Peyer's patch (tissue), 4 donors: ENCODE measurements around the gene DEGS2.

Source experiments
- CTCF ChIP-seq, 6 experiments: fragments of 450-650 bp in 4 of 6; fragments of 200-600 bp in 2 of 6; sonication (generic) in 1 of 6; IDR thresholded peaks; one replicate each; pipeline ENCODE4 v1.5.1; 2017 to 2019; ENCODE audit warnings: antibody characterized with exemption in 6 of 6, mild to moderate bottlenecking in 3 of 6, moderate library complexity in 1 of 6
- POLR2A ChIP-seq, 2 donors: fragments of 450-650 bp; IDR thresholded peaks; one replicate each; pipeline ENCODE4 v1.5.1; 2017; ENCODE audit warnings: antibody characterized with exemption in 2 of 2, mild to moderate bottlenecking in 2 of 2, moderate library complexity in 2 of 2

GRCh38 chr14:100203962-100204834, 44.8 kb upstream of the DEGS2 start:
- no peak for TF ChIP-seq CTCF (IDR thresholded peaks at IDR 0.05)
- no peak for TF ChIP-seq POLR2A (IDR thresholded peaks at IDR 0.05)
